ENCODE data around the gene LAMP5.

Gene LAMP5

DNA sequence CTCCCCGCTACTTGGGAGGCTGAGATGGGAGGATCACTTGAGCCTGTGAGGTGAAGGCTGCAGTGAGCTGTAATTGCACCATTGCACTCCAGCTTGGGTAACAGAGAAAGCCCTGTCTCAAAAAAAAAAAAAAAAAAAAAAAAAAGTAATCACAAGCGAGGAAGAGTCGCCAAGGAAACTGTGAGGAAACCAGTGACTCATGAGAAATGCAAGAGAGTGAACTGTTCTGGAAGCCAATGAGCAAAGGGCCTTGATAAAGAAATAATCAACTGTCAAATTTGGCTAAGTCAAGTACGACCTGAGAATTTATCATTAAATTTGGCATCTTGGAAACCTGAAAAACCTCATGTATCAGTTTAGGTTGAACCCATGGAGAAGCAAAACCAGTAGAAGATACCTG is 16.1 kb upstream of the LAMP5 start:
- no CpG with 5 or more reads among the region's 4 CpGs for WGBS, 2 donors (ENCODE audit: extremely low coverage in 2 of 2, insufficient read length in 2 of 2, insufficient replicate concordance in 1 of 2)
- no peaks in the 10 kb centered on the region for H3K9me3 ChIP-seq (replicated peaks in 1 of 2; ENCODE audit: control insufficient read depth in 2 of 2, insufficient read depth in 1 of 2, low read depth in 1 of 2, low read length in 2 of 2)
- no peak overlapping the region for H2BK5ac ChIP-seq (ENCODE audit: low read length)
- H2BK120ac ChIP-seq (ENCODE audit: low read depth, low read length) = no peak overlapping the region
- no peak overlapping the region for H3K4me3 ChIP-seq (ENCODE audit: low read length in 2 of 2)
- H2BK15ac ChIP-seq (ENCODE audit: low read length) = no peak overlapping the region
- H4K8ac ChIP-seq (ENCODE audit: low read depth, low read length) = no peak overlapping the region
- H2BK12ac ChIP-seq (ENCODE audit: low read length) = no peak overlapping the region
- no peak overlapping the region for H3K4ac ChIP-seq (ENCODE audit: low read length)
- no peak for DNase-seq (ENCODE audit: low spot score)
- no peaks in the 10 kb centered on the region for H3K36me3 ChIP-seq (replicated peaks in 1 of 2; ENCODE audit: control insufficient read depth in 2 of 2, insufficient read depth in 2 of 2, low read length in 2 of 2)
- no peak overlapping the region for H3K4me2 ChIP-seq (ENCODE audit: insufficient read depth, low read length, poor library complexity, severe bottlenecking)
- no peaks in the 10 kb centered on the region for H3K4me1 ChIP-seq (ENCODE audit: control insufficient read depth in 2 of 2, insufficient read depth in 1 of 2, low read depth in 1 of 2, low read length in 2 of 2)
- no peak overlapping the region for H2AFZ ChIP-seq (ENCODE audit: low read length)
- H4K91ac ChIP-seq (ENCODE audit: low read depth, low read length, poor library complexity) = no peak overlapping the region
- no peaks in the 10 kb centered on the region for H3K79me1 ChIP-seq (ENCODE audit: low read depth, low read length)
- no peak overlapping the region for H2AK5ac ChIP-seq (ENCODE audit: low read depth, low read length)
- no peak overlapping the region for H3K23ac ChIP-seq (ENCODE audit: low read depth, low read length, poor library complexity)
- no peak overlapping the region for H3K18ac ChIP-seq (ENCODE audit: low read length)
- H3K27me3 ChIP-seq (ENCODE audit: control insufficient read depth in 3 of 3, insufficient read depth in 3 of 3, low read depth in 1 of 3, low read length in 3 of 3) = peaks cover 0 to 25% (median 2%) of the 10 kb centered on the region in 3 experiments
- H3K27ac ChIP-seq (replicated peaks; ENCODE audit: low read length) = no peak overlapping the region
- H3K9ac ChIP-seq (ENCODE audit: low read depth, low read length, poor library complexity) = no peak overlapping the region
- no peak overlapping the region for H3K14ac ChIP-seq (ENCODE audit: low read length)

DNA sequence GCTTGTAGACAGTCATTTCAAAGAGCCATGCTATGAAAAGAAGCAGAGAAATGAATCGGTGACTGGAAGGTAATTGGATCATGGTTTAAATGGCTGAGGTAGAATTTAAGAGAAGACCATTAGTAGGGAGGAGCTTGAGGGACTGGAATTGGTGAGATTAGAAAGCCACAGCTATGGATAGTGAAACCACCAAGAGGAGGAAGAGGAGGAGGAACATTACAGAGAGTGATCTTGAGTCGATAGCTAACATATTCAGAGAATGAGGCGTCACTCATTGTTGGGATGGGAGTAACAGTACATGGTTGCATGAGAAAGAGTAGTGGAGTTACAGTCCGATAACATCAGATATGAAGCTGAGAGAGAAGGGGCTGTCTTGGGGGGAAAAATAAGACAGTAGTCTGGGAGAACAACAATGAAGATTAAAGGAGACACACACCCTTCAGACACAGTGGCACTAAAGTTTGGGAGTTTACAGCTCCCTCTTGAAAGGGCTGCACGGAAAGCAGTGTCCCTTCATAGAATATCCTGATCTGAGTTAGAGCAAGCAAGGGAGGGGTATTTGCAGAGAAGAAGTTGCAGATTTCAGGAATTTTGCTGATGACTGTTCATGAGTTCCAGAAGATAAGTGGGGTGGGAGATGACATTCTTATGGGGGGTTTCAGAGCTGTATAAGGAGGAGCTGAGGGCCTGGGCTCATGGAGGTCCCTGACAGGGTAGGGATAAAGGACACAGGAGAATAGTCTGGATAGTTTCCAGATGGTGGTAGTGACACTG is 15.1 kb upstream of the LAMP5 start:
- Histone ChIP-seq H2BK5ac (ENCODE audit: low read length) (no peak overlapping the region), H3K14ac (ENCODE audit: low read length) (no peak overlapping the region), H3K4ac (ENCODE audit: low read length) (no peak overlapping the region), H2BK15ac (ENCODE audit: low read length) (no peak overlapping the region), H3K79me1 (ENCODE audit: low read depth, low read length) (no peaks in the 10 kb centered on the region), H3K18ac (ENCODE audit: low read length) (no peak overlapping the region), H3K9me3 (replicated peaks in 1 of 2; ENCODE audit: control insufficient read depth in 2 of 2, insufficient read depth in 1 of 2, low read depth in 1 of 2, low read length in 2 of 2) (no peaks in the 10 kb centered on the region), H3K27ac (replicated peaks; ENCODE audit: low read length) (no peak overlapping the region), H3K4me2 (ENCODE audit: insufficient read depth, low read length, poor library complexity, severe bottlenecking) (no peak overlapping the region), H3K4me3 (ENCODE audit: low read length in 2 of 2) (no peak overlapping the region), H2BK120ac (ENCODE audit: low read depth, low read length) (no peak overlapping the region), H3K9ac (ENCODE audit: low read depth, low read length, poor library complexity) (no peak overlapping the region), H4K8ac (ENCODE audit: low read depth, low read length) (no peak overlapping the region), H3K23ac (ENCODE audit: low read depth, low read length, poor library complexity) (no peak overlapping the region), H4K91ac (ENCODE audit: low read depth, low read length, poor library complexity) (no peak overlapping the region), H2AFZ (ENCODE audit: low read length) (no peak overlapping the region), H3K36me3 (replicated peaks in 1 of 2; ENCODE audit: control insufficient read depth in 2 of 2, insufficient read depth in 2 of 2, low read length in 2 of 2) (no peaks in the 10 kb centered on the region), H3K4me1 (ENCODE audit: control insufficient read depth in 2 of 2, insufficient read depth in 1 of 2, low read depth in 1 of 2, low read length in 2 of 2) (no peaks in the 10 kb centered on the region), H2BK12ac (ENCODE audit: low read length) (no peak overlapping the region), H2AK5ac (ENCODE audit: low read depth, low read length) (no peak overlapping the region), H3K27me3 (ENCODE audit: control insufficient read depth in 3 of 3, insufficient read depth in 3 of 3, low read depth in 1 of 3, low read length in 3 of 3) (peaks cover 0 to 30% (median 2%) of the 10 kb centered on the region in 3 experiments)
- no CpG with 5 or more reads among the region's 5 CpGs for WGBS, 2 donors (ENCODE audit: extremely low coverage in 2 of 2, insufficient read length in 2 of 2, insufficient replicate concordance in 1 of 2)
- DNase-seq (ENCODE audit: low spot score) = no peak

DNA sequence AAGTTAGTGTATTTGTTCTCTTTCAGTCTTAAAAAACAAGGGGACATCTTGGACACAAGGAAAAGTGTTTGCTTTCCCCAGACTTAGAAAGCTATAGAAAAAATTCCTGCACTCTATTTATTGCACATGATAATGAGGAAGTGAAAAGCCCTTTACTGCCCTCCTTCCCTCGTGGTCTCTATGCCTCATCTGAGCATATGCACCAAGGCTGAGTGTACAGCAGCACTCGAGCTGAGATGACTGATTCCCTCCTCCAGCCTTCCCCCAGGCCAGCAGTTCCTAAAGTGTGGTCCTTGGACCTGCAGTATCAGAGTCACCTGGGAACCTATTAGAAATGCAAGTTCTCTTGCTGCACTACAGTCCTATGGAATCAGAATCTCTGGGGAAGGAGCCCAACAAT is 14.3 kb upstream of the LAMP5 start:
- H2BK15ac ChIP-seq (ENCODE audit: low read length) = no peak overlapping the region
- no peak overlapping the region for H4K8ac ChIP-seq (ENCODE audit: low read depth, low read length)
- no peak overlapping the region for H3K27ac ChIP-seq (replicated peaks; ENCODE audit: low read length)
- no peak overlapping the region for H2AFZ ChIP-seq (ENCODE audit: low read length)
- no peak overlapping the region for H3K9ac ChIP-seq (ENCODE audit: low read depth, low read length, poor library complexity)
- H3K79me1 ChIP-seq (ENCODE audit: low read depth, low read length) = no peaks in the 10 kb centered on the region
- no peaks in the 10 kb centered on the region for H3K36me3 ChIP-seq (replicated peaks in 1 of 2; ENCODE audit: control insufficient read depth in 2 of 2, insufficient read depth in 2 of 2, low read length in 2 of 2)
- no peak overlapping the region for H3K14ac ChIP-seq (ENCODE audit: low read length)
- peaks cover 0 to 36% (median 5%) of the 10 kb centered on the region in 3 experiments for H3K27me3 ChIP-seq (ENCODE audit: control insufficient read depth in 3 of 3, insufficient read depth in 3 of 3, low read depth in 1 of 3, low read length in 3 of 3)
- H3K4me3 ChIP-seq (ENCODE audit: low read length in 2 of 2) = no peak overlapping the region
- no peak overlapping the region for H2AK5ac ChIP-seq (ENCODE audit: low read depth, low read length)
- no peak overlapping the region for H3K18ac ChIP-seq (ENCODE audit: low read length)
- no CpG with 5 or more reads among the region's 2 CpGs for WGBS, 2 donors (ENCODE audit: extremely low coverage in 2 of 2, insufficient read length in 2 of 2, insufficient replicate concordance in 1 of 2)
- no peaks in the 10 kb centered on the region for H3K4me1 ChIP-seq (ENCODE audit: control insufficient read depth in 2 of 2, insufficient read depth in 1 of 2, low read depth in 1 of 2, low read length in 2 of 2)
- no peak overlapping the region for H3K4me2 ChIP-seq (ENCODE audit: insufficient read depth, low read length, poor library complexity, severe bottlenecking)
- no peak overlapping the region for H4K91ac ChIP-seq (ENCODE audit: low read depth, low read length, poor library complexity)
- DNase-seq (ENCODE audit: low spot score) = no peak
- H3K23ac ChIP-seq (ENCODE audit: low read depth, low read length, poor library complexity) = no peak overlapping the region
- H3K4ac ChIP-seq (ENCODE audit: low read length) = no peak overlapping the region
- H2BK12ac ChIP-seq (ENCODE audit: low read length) = no peak overlapping the region
- no peak overlapping the region for H2BK5ac ChIP-seq (ENCODE audit: low read length)
- no peaks in the 10 kb centered on the region for H3K9me3 ChIP-seq (replicated peaks in 1 of 2; ENCODE audit: control insufficient read depth in 2 of 2, insufficient read depth in 1 of 2, low read depth in 1 of 2, low read length in 2 of 2)
- no peak overlapping the region for H2BK120ac ChIP-seq (ENCODE audit: low read depth, low read length)

DNA sequence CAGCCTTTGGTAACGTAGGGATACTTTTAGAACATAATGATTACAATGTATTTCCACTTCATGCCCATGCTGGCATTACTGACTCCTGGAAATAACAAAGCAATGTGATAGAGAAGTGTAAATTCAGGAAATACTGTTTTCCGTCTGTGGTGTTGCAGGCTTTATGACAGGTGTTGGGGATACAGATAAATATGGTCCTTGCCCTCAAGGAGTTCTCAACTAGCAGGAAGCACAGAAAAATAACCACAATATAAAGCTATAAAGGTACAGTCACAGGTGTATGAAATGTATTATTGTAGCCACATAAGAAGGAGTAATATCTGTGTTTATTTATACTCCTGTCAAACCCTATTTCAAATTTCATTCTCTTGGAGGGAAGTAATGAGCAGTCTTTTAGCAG is 12.9 kb upstream of the LAMP5 start:
- Histone ChIP-seq H3K4me1 (ENCODE audit: control insufficient read depth in 2 of 2, insufficient read depth in 1 of 2, low read depth in 1 of 2, low read length in 2 of 2) (peaks cover 0 to 1% of the 10 kb centered on the region in 2 donors), H2AFZ (ENCODE audit: low read length) (no peak overlapping the region), H3K4ac (ENCODE audit: low read length) (no peak overlapping the region), H3K27ac (replicated peaks; ENCODE audit: low read length) (no peak overlapping the region), H3K9me3 (replicated peaks in 1 of 2; ENCODE audit: control insufficient read depth in 2 of 2, insufficient read depth in 1 of 2, low read depth in 1 of 2, low read length in 2 of 2) (peaks cover 0 to 7% of the 10 kb centered on the region in 2 donors), H2BK120ac (ENCODE audit: low read depth, low read length) (no peak overlapping the region), H2AK5ac (ENCODE audit: low read depth, low read length) (no peak overlapping the region), H3K18ac (ENCODE audit: low read length) (no peak overlapping the region), H4K8ac (ENCODE audit: low read depth, low read length) (no peak overlapping the region), H2BK15ac (ENCODE audit: low read length) (no peak overlapping the region), H2BK12ac (ENCODE audit: low read length) (no peak overlapping the region), H3K27me3 (ENCODE audit: control insufficient read depth in 3 of 3, insufficient read depth in 3 of 3, low read depth in 1 of 3, low read length in 3 of 3) (peaks cover 7 to 50% (median 17%) of the 10 kb centered on the region in 3 experiments), H3K4me3 (ENCODE audit: low read length in 2 of 2) (no peak overlapping the region), H2BK5ac (ENCODE audit: low read length) (no peak overlapping the region), H3K9ac (ENCODE audit: low read depth, low read length, poor library complexity) (no peak overlapping the region), H3K14ac (ENCODE audit: low read length) (no peak overlapping the region), H3K36me3 (replicated peaks in 1 of 2; ENCODE audit: control insufficient read depth in 2 of 2, insufficient read depth in 2 of 2, low read length in 2 of 2) (no peaks in the 10 kb centered on the region), H3K4me2 (ENCODE audit: insufficient read depth, low read length, poor library complexity, severe bottlenecking) (no peak overlapping the region), H3K79me1 (ENCODE audit: low read depth, low read length) (no peaks in the 10 kb centered on the region), H4K91ac (ENCODE audit: low read depth, low read length, poor library complexity) (no peak overlapping the region), H3K23ac (ENCODE audit: low read depth, low read length, poor library complexity) (no peak overlapping the region)
- WGBS, 2 donors (ENCODE audit: extremely low coverage in 2 of 2, insufficient read length in 2 of 2, insufficient replicate concordance in 1 of 2) = no CpG with 5 or more reads among the region's 2 CpGs
- no peak for DNase-seq (ENCODE audit: low spot score)

All from neuronal stem cell (in vitro differentiated cells).